Measurements from ENCODE around the gene FAM124A. TPM values are rescaled to one million over a fixed set of nuclear protein-coding genes. Genes with fewer than 3 reads are reported as not detected.
"Not testable (repeated sequence)": the region's sequence is repeated elsewhere in the genome, so short reads cannot be mapped to it uniquely, and the experiment has no call there.

FAM124A gene
- total RNA-seq, 4 donors from 2014 or later: 0.35 to 3.2 (median 1.5) TPM

DNA sequence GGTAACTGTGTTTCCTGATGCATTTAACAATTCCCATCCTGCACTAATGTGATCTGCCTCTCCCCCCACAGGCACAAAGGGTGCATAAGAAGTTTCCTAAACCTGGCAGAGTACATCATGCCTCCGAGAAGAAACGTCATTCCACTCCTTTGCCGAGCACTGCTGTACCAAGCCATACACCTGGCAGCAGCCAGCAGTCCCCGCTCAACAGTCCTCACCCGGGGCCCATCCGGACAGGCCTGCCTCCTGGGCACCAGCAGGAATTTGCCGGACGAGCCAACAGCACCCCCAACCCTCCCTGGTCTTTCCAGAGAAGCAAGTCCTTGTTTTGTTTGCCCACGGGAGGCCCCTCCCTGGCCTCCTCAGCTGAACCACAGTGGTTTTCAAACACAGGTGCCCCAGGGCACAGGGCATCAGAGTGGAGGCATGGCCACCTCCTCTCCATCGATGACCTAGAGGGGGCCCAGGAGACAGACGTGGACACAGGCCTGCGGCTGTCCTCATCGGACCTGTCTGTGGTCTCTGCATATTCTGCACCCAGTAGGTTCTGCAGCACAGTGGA lies 58.3 kb downstream of the FAM124A start:
- no peak for DNase-seq
- no peak overlapping the region for H3K27ac ChIP-seq
- H3K4me1 ChIP-seq: no peaks in the 10 kb centered on the region
- no peak overlapping the region for H3K4me3 ChIP-seq
- no peaks in the 10 kb centered on the region for H3K36me3 ChIP-seq
- H3K27me3 ChIP-seq: no peaks in the 10 kb centered on the region
- H3K9me3 ChIP-seq: no peaks in the 10 kb centered on the region
- TF ChIP-seq POLR2A (IDR thresholded peaks at IDR 0.05) (no peak), CTCF (IDR thresholded peaks at IDR 0.05) (no peak)

DNA sequence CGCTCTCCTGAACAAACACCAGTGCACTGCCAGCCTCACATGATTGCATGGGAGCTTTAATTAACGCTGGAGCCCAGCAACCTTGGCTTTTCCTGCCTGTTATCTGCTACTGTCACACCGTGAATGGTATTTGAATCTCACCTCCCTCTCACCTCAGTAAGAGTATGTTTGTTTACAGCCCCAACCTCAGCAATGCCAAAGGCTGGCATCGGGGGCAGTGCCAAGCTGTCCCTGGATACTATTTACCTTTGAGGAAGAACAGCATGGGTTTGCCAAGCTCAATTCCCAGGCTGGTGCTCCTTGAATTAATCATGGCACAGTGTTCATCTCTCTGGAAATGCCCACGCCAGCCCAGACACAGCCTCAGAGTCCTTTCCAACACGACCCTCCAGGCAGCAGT lies 60.1 kb downstream of the FAM124A start:
- Histone ChIP-seq H3K4me3 (no peak overlapping the region), H3K27ac (no peak overlapping the region), H3K36me3 (no peaks in the 10 kb centered on the region), H3K27me3 (no peaks in the 10 kb centered on the region), H3K4me1 (no peaks in the 10 kb centered on the region), H3K9me3 (no peaks in the 10 kb centered on the region)
- TF ChIP-seq CTCF (IDR thresholded peaks at IDR 0.05) (no peak), POLR2A (IDR thresholded peaks at IDR 0.05) (no peak)
- DNase-seq: no peak

DNA sequence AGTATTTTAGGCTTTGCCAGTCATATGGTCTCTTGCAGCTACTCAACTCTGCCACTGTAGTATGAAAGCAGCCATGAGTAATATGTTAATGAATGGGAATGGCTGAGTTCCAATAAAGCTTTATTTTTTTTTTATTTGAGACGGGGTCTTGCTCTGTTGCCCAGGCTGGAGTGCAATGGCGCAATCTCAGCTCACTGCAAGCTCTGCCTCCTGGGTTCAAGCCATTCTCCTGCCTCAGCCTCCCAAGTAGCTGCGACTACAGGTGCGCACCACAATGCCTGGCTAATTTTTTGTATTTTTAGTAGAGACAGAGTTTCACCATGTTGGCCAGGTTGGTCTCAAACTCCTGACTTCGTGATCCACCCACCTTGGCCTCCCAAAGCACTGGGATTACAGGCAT lies 60.7 kb downstream of the FAM124A start:
- H3K27me3 ChIP-seq, DNase-seq, H3K36me3 ChIP-seq, H3K9me3 ChIP-seq, H3K4me1 ChIP-seq, H3K4me3 ChIP-seq, H3K27ac ChIP-seq: not testable (repeated sequence)

DNA sequence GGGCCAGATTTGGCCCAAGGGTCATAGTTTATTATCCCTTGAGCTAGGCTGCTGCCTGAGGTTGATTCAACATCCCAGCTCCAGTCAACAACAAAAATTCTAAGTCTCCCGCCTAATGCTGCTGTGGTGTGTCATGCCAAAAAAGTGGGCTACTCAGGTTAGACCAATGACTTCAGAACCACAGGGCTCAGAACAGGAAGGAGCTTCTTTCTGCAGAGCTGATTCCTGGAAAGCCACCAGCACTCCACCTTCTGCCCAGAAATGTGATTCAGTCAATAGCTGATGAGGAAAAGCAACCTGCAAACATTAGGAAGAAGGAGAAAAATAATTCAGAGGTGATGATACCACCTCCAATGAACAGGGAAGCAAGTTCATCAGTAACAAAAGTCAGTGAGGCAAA lies 61.2 kb downstream of the FAM124A start:
- H3K27ac ChIP-seq: no peak overlapping the region
- no peak for TF ChIP-seq CTCF (IDR thresholded peaks at IDR 0.05)
- no peak for TF ChIP-seq POLR2A (IDR thresholded peaks at IDR 0.05)
- H3K36me3 ChIP-seq: no peaks in the 10 kb centered on the region
- no peaks in the 10 kb centered on the region for H3K27me3 ChIP-seq
- no peaks in the 10 kb centered on the region for H3K9me3 ChIP-seq
- H3K4me3 ChIP-seq: no peak overlapping the region
- no peaks in the 10 kb centered on the region for H3K4me1 ChIP-seq
- no peak for DNase-seq

GRCh38 chr13:51284339-51284738 lies 62.1 kb downstream of the FAM124A start:
- no peaks in the 10 kb centered on the region for H3K36me3 ChIP-seq
- no peaks in the 10 kb centered on the region for H3K9me3 ChIP-seq
- no peaks in the 10 kb centered on the region for H3K4me1 ChIP-seq
- no peak overlapping the region for H3K27ac ChIP-seq
- H3K27me3 ChIP-seq: no peaks in the 10 kb centered on the region
- TF ChIP-seq POLR2A (IDR thresholded peaks at IDR 0.05) (no peak), CTCF (IDR thresholded peaks at IDR 0.05) (no peak)
- no peak overlapping the region for H3K4me3 ChIP-seq
- no peak for DNase-seq

DNA sequence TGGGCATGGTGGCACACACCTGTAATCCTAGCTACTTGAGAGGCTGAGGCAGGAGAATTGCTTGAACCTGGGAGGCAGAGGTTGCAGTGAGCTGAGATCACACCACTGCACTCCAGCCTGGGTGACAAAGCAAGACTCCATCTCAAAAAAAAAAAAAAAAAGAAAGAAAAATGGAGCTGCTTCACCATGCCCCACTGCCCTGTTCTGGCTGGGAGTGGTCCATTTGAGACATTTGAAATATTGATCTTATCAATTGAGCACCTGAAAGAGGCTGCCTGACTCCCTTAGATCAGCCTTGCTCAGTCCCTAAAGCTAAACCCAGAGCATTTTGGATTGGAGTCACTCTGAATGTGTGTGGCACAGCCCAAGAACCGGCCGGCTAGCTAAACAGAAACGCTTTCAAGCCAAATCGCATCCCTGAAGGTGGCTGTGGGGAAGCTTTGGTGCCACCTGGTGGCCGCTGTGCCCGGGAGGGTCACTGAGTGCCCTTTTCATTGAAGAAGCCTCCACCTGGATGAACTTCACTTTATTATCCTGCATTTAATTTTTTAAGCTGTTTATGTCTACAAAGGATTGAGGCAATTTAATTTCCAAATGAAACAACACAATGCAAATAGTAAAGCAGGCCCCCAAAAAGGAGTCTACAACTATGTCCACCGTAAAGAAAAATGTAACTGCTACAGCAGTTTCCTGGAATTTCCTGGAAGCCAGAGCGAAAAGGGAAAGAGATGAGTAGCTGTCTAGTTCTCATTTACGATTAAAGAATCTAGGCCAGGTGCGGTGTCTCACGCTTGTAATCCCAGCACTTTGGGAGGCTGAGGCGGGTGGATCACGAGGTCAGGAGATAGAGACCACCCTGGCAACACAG lies 64.2 kb downstream of the FAM124A start:
- no peaks in the 10 kb centered on the region for H3K27me3 ChIP-seq
- TF ChIP-seq POLR2A (IDR thresholded peaks at IDR 0.05) (no peak), CTCF (IDR thresholded peaks at IDR 0.05) (peak; percentile 41 to 85 (median 76))
- H3K4me3 ChIP-seq: no peak overlapping the region
- no peaks in the 10 kb centered on the region for H3K9me3 ChIP-seq
- no peak overlapping the region for H3K27ac ChIP-seq
- no peaks in the 10 kb centered on the region for H3K4me1 ChIP-seq
- peak; percentile 54 to 90 (median 80) for DNase-seq
- no peaks in the 10 kb centered on the region for H3K36me3 ChIP-seq
